HG03439 (cell line): ENCODE data around the gene PAPSS1.
"Not testable (repeated sequence)": the region's sequence is repeated elsewhere in the genome, so short reads cannot be mapped to it uniquely, and the experiment has no call there.

Experiments
- ATAC-seq: cut with Tn5 transposase; IDR thresholded peaks from one replicate; pipeline ENCODE4 v1.9.1; 2021; ENCODE audit warnings: mild to moderate bottlenecking, moderate library complexity; ENCODE audit not compliant: unreplicated experiment

Gene PAPSS1

DNA sequence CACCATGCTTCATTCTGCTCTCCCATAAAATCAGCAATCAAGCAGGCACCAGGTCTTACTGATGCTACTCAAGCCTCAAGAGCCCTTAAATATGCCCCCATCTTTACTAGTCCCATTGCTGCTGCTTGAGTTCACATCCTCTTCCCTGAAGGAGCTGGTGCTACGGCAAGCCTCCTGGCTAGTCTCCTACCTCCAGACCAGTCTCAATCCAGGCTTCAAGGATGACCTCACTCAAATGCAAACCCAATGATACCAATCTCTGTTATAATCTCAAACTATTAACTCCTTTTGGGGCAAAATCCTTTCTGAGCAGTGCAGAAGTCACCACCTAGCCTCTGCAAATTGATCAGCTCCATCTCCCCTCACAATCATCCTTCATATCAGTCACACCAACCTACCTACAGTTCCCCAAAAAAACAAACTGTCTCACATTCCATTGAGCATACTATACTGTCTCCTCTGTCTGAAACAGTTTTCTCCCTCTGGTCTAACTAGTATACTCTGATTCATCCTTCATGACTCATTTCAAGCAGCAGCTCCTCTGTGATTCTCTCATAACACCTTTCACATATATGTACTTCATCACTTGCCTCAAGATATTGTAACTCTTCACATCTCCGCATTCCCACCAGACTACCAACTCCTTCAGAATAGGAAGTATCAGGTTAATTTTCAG, 30.0 kb downstream of the PAPSS1 start:
- ATAC-seq = no peak

DNA sequence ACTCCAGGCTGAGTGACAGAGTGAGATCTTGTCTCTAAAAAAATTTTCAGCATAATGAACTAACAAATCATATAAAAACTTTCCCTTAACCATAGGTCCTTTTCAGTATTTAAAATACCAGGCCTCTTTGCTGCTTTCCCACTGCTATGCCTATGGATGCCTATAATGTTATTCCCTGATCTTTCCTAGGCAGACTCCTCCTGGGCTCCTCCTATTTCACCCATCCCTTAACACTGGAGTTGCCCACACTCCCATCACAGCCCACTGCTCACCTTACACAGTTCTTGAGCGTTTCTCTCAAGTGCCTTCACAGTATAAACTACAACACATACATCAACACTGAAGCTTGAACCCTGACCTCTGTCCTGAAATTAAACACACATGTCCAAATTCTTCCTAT, 31.6 kb downstream of the PAPSS1 start:
- no peak for ATAC-seq

DNA sequence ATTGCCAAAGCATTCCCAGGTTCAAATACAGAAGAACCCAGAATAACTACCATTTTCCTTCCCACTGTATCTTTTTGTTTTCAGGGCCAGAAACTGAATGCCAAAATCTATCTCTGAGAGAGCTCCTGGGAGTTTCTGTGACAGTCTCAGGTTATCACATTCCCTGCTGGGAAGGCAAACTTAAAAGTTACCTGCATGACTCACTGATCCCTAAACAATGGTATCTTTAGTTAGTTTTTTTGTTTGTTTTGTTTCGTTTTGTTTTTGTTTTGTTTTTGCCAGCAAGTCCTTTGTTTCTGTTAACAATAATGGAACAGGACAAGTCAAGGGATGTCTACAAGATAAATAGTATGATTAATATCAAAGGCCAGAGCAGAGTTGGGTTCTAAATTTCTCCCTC, 34.3 kb downstream of the PAPSS1 start:
- ATAC-seq = no peak

DNA sequence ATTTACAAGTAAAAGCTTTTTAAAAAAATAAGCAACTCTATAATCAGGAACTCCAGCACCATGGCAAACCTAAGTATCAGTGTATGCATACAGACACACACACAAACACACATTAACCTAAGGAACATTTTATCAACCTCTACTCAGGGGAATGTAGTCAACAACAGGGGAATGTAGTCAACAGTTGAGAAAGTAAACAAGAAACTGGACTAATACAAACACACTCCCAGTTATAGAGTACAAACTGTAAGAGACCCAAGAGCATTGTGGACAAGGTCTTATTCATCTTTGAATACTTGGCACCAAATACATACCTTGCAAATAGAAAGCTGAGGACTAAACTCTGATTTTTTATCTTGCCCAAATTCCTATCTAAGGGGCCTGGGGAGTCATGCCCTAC, 36.2 kb downstream of the PAPSS1 start:
- no peak for ATAC-seq

DNA sequence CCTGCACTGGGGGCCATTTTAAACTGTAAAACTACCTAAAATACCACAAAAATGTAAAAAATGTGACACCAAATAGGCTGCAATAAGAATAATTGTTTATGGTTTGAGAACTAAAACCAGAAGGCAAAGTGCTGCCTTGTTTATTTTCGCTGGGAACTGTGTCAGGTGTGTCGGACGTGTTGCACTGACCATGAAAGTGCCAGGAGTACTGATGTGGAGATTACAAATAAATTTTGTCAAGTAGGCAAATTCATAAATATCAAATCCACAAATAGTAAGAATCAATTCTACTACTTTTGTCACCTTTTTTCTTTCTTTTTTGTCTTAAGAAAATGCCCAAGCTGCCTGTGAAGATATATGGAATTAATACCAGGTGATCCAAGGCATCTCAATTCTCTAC, 37.7 kb downstream of the PAPSS1 start:
- no peak for ATAC-seq

DNA sequence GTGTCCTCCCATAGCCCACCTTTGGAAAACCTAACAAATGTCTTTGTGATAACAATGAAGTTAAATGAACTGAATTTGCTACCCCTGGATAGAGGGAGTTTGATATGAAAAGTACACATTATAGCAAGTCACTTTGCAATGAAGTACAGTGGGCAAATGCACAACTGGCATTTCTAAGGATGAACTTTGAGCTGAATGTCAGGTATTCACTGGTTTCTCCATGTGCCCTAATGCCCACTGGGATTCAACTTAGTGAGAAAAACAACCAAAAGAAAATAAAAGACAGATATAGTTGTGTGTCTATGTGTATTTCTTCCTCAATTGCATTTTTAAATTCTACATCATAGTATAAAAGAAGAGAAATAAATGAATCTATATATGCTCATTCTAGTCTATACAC, 51.0 kb downstream of the PAPSS1 start:
- ATAC-seq = no peak

DNA sequence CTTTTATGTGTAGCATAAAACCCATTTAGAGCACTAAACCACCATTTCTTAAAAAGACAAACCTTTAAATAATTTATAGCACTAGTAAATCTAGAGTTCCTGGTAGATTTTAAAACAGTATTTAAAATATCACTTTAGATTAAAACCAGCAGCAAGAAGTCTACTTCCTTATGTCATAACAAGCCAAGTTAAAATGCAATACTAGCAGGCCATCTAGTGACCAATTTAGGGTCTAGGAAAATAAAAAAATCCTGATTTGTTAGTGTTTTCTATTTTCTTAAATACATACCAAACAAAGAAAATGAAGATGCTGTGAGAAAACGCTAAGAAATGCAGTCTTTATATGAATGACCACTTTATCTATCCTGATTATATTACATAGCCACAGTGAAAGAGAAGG, 53.9 kb downstream of the PAPSS1 start:
- no peak for ATAC-seq

DNA sequence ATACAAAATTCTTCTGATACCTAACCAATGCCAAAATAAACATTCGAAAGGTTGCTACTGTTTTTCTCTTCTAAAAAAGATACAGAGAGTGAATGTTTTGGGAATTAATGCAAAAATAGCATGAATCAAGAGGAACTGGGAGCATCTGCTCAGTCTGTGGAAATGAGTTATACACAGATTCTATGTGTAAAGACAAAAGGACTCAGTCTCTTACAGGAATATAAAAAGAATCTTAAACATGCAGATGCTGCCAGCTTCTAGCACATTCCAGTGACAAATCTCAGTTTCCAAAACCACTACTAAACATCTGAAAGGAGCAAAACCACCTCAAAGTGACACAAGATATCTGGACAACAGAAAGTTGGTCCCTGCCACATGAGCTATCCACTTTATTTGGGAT, 55.0 kb downstream of the PAPSS1 start:
- no peak for ATAC-seq

DNA sequence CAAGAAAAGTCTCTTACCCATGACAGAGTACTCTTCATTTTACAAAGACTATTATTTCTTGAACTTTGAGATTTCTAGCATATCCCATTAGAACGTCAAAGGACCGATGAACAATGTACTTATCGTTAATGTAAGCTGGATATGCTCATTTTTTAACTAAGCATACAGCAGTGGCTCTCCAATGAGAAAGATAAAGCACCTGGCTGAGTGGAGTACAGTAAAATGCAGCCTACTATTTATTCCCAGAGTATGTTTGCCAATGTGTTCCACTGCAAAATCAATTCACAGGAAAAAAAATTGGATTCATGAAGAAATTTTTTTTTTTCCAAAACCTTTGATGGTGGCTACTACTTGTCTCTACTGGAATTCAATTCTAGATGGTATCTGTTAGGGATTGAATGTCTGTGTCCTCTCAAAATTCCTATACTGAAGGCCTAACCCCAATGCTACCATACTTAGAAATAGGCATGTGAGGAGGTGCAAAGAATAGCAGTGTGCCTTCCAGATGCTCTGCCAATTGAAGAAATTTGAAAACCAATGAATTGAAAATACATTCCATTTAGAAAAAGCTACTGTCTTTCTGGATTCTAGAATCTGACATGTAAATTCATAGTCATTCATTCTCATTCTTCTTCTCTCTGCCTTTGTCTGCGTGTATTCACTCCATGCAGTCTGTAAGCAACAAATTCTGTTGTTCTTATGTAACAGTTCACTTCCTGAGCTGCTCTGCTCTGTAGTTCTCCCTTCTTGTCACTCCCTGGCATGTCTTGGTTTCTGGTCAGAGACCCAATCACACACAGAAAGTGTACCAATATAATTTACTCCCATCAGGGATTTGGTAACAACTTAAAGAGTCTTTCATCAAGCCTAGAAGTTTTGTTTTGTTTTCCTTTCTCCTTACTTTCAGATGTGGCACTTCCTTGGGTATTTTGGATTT, 61.4 kb downstream of the PAPSS1 start:
- ATAC-seq = no peak

DNA sequence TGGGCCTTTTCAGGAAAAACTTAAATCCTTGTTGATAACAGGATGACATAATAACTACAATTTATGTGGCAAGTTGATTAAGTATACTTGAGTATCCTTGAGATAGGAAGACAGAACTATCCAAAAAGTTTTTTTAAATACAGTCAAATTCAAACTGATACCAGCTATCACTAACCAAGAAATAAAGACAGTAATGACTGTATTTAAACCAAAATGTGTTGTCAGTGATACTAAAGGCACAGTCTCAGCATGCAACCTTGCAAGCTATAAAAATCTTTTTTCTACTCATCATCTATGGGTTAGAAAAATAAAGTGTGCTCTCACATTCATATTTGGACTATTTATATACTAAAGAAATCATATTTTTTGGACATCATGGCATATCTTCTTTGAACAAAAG, 64.7 kb downstream of the PAPSS1 start:
- ATAC-seq = no peak

DNA sequence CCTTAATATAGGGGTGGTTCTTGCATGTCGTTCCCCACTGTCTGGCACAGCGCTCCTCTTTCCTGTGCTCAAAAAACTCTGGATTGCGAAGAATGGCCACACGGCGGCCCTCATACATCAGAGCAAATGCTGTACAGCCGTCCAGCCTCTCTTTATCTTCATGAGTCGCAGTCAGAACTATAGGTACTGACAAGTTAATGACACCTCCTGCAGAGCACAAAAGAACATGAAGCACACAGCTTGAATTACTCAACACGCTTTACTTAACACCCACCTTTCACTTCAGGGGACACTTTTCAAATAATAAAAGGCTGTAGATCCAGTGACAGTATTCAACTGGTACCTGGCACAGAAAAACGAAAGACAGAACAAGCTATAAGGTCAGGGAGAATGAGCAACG, 65.3 kb downstream of the PAPSS1 start:
- no peak for ATAC-seq

DNA sequence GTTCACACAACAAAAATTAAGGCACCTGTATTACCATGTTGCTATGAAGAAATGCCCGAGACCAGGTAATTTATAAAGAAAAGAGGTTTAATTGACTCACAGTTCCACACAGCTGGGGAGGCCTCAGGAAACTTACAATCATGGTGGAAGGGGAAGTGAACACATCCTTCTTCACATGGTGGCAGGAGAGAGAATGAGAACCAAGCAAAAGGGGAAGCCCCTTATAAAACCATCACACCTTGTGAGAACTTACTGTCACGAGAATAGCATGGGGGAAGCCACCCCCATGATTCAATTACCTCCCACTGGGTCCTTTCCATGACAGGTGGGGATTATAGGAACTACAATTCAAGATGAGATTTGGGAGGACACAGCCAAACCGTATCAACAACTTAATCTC, 68.6 kb downstream of the PAPSS1 start:
- not testable (repeated sequence) for ATAC-seq

DNA sequence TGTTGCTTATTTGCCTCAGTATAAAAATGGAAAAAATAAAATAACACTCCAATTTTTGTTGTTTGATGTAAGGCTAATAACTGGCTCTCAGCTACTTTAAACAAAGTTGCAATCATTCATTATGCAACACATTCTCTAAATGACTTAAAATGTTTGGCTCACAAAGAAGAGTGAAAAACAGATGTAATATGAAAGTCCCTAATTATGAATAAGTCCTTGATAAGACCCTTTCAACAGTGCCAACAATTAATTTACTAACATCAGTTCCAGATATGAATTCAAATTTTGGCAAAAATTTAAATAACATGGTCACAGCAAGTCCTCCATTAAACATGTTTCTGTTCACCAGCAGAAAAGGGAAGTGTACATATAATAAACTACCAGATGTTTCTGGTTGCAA, 69.8 kb downstream of the PAPSS1 start:
- ATAC-seq = no peak

DNA sequence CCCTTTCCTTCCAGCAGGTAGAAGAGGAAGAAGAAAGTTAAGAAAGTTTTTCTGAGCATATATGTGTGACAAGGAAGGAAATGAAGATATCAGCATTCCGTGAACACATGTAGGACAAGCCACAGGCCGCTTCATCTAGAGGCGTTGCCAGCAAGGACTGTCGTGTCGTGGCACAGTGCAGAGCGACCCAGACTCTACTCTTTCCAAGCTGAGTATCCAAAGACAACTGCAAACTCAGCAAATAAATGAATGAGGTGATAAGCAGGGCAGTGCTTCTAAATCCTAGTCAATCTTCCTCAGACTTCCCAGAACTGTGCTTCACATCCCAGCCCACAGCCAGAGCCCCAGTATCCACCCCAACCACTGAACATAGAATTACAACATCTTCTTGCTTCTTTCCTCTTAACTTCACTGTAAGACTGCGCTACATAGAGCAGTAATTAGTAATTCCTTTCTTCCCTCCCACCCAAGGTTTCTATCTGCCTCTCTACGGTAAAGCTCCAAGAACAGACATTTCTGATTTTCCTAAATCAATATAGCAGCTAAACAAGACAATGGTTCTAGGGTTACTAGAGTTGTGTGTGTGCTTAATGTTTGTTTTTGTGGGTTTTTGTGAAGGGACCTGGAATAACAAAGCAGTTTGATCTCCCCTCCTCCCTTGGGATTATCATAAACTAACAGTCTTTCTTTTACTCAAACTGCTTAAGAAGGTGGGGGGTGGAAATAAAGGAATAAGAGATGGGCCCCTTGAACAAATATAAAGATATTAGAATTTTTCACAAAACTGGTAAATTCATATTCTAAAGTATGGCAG, 71.6 kb downstream of the PAPSS1 start:
- ATAC-seq = no peak

DNA sequence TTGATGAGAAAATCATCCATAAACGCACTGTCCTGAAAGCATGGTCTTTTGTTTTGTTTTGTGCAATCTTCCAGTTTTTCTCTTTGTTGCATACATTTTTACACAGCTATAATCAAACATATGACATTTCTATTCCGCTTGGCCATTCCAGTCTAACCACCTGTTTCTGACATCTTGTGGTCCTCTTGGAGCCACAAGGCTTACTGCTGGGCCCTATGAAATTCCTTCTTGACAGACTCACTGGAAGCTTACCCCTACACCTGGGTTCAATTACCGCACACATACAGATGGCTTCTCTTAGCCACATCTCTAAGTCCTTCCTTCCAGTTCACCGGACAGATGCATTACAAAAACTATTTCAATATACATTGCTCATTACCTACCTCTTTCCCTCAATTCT, 72.4 kb downstream of the PAPSS1 start:
- ATAC-seq = no peak

DNA sequence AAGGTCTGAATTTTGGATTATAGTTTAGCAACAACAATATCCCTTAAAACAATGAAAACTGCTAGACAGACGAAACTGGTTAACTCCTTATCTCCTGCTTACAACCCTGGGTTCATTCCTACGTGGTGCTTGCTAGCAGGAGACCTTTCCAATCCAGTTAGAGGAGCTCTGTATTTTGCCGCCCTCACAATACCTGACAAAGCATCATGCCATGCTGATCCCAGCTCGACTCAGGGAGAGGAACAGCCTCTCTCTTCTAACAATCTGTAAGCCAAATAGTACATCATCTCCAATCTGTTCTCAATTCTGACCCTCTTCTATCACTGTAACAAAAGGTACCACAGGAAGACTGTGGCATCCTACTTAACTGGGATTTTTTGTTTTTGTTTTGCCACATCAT, 74.4 kb downstream of the PAPSS1 start:
- no peak for ATAC-seq

DNA sequence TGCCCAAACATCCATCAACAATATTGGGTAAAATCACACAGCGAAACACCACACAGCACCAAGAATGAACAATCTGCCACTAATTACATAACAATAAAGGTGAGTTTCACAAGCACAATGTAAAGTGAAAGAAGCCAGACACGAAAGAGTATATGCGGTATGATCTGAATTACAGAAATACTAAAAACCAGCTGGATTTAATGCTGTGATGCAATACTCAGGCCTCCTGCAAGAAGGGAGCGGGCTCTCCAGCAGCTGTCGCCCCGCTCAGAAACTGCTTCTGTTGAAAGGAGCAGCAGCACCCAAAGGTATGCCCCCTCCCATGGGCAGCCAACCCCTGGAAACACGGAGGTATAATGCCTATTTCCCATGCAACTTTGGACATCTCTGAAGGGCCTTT, 77.0 kb downstream of the PAPSS1 start:
- ATAC-seq = no peak

DNA sequence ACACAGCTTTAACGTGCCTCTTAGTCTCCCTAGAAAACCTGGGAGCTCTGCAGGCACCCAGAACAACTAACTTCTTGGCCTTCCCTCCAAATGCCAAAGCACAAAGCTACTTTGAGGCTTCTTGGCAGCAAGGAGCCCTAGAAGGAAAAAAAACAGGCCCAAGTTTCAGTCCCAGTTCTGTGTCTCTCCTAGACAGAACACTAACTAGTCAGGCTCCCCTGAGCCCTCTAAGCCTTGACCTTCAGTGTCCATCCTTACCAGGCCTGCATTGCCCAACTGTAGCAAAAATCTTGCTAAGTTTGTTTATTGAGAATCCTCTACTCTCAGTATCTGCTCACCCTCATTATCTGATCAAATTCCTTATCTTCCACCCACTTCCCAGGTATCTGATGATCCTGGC, 79.2 kb downstream of the PAPSS1 start:
- ATAC-seq = no peak

DNA sequence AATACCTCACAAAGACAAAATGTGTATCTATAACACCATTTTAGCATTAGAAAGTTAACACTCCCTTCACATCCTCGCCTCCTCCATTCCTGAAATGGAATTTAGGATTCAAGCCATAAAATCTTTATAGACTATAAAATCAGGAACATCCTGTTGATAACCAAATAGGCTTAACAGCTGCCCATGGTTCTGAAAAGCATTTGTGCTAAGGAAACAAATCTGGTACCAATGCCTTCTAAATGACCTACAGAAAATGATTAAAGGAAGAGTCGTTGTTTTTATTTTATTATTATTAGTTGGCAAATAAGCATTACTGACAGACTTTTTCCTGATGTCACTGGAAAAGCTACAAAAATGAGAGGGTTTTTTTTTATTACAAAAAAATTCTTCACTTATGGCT, 79.8 kb downstream of the PAPSS1 start:
- ATAC-seq = no peak

DNA sequence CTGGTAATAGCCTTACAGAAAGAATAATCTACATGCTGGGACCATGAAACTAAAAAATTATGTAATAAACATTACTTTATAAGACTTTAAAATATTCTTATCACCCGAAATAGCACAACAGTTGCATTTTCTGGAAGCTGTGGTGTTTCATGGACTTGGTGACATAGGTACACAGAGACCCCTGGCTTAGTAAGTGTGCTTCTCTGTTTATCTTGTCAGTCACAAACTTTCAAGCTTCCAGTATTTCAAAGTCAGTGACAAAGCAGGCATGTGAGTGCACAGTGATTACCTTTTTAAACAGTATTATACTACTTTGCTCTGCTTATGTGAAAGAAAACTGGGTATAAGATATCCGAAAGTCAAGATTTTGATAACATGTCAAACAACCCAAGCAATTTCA, 84.3 kb downstream of the PAPSS1 start:
- no peak for ATAC-seq

DNA sequence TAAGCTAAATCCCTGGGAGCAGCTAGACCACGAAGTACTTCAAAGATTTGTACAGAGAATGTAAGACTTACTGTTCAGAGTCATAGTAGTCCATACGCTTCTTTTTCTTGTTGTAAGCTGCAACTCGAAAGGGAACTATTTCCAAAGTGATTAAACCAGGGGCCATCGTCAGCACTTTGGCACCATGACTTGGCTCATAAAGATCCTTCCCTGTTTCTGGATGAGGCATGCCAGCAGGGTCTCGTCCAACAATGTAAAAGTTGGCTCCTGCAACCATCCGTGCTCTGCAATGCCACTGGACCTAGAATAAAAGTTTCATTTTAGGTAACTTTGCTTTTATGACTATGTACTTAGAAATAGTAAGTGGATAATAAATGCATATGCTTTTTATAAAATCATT, 88.5 kb downstream of the PAPSS1 start:
- ATAC-seq = no peak
